CD8-positive, alpha-beta memory T cell (primary cell): ENCODE measurements around the gene TLK2. TPM values are rescaled to one million over a fixed set of nuclear protein-coding genes. Genes with fewer than 3 reads are reported as not detected.
A peak's percentile ranks its signal among the peaks of the same experiment; 100 is the strongest.

Source experiments
- CTCF ChIA-PET: fragments of 350-600 bp; sonication (Branson Sonifier 250); formaldehyde crosslinking; loops from one replicate; lab custom pipeline; 2021; ENCODE audit warnings: antibody characterized with exemption; lab: Charles Lee
- POLR2A ChIA-PET: fragments of 350-600 bp; sonication (Branson Sonifier 250); formaldehyde crosslinking; loops from one replicate; lab custom pipeline; 2021; ENCODE audit warnings: antibody characterized with exemption; lab: Charles Lee
- DNase-seq, 5 donors: peaks; one replicate each; pipeline versions ENCODE4 v3.0.0 to v3.0.0-alpha.2; 2020 to 2022; ENCODE audit warnings: mixed read lengths in 1 of 5
- H3K27ac ChIP-seq: one replicate; pipeline ENCODE4 v1.7.0; 2013; ENCODE audit warnings: low read depth, mild to moderate bottlenecking, low read length, moderate library complexity
- H3K27me3 ChIP-seq: 2 replicates; pipeline ENCODE4 v1.7.0; 2013; ENCODE audit warnings: low read length, mild to moderate bottlenecking; ENCODE audit not compliant: insufficient read depth, poor library complexity, severe bottlenecking
- H3K36me3 ChIP-seq: 2 replicates; pipeline ENCODE4 v1.7.0; 2013; ENCODE audit warnings: mild to moderate bottlenecking, low read length, moderate library complexity; ENCODE audit not compliant: insufficient read depth
- H3K4me1 ChIP-seq: 2 replicates; pipeline ENCODE4 v1.7.0; 2013; ENCODE audit warnings: mild to moderate bottlenecking, low read length, moderate library complexity; ENCODE audit not compliant: insufficient read depth
- H3K4me3 ChIP-seq: 2 replicates; pipeline ENCODE4 v1.7.0; 2013; ENCODE audit warnings: mild to moderate bottlenecking, low read length
- H3K9me3 ChIP-seq: 2 replicates; pipeline ENCODE4 v1.7.0; 2013; ENCODE audit warnings: mild to moderate bottlenecking, low read length
- H3K27ac Mint-ChIP-seq, 8 donors: one replicate each; pipeline ENCODE4 v1.8.0; 2020 to 2021; ENCODE audit warnings: mixed read lengths in 8 of 8, mild to moderate bottlenecking in 6 of 8, inconsistent platforms in 3 of 8, moderate library complexity in 3 of 8
- H3K27me3 Mint-ChIP-seq, 2 donors: one replicate each; pipeline ENCODE4 v1.8.0; 2020 to 2021; ENCODE audit warnings: mixed read lengths in 2 of 2, mild to moderate bottlenecking in 1 of 2, moderate library complexity in 1 of 2
- H3K36me3 Mint-ChIP-seq, 3 donors: one replicate each; pipeline ENCODE4 v1.8.0; 2020 to 2021; ENCODE audit warnings: mixed read lengths in 3 of 3, inconsistent platforms in 1 of 3, mild to moderate bottlenecking in 1 of 3
- H3K4me1 Mint-ChIP-seq, 3 donors: one replicate each; pipeline ENCODE4 v1.8.0; 2020 to 2021; ENCODE audit warnings: mixed read lengths in 3 of 3, inconsistent platforms in 1 of 3, mild to moderate bottlenecking in 1 of 3
- H3K4me3 Mint-ChIP-seq, 7 donors: one replicate each; pipeline ENCODE4 v1.8.0; 2020 to 2021; ENCODE audit warnings: mixed read lengths in 7 of 7, mild to moderate bottlenecking in 6 of 7, moderate library complexity in 4 of 7, inconsistent platforms in 2 of 7
- H3K9me3 Mint-ChIP-seq, 5 donors: one replicate each; pipeline ENCODE4 v1.8.0; 2020 to 2022; ENCODE audit warnings: mixed read lengths in 5 of 5, mild to moderate bottlenecking in 3 of 5, moderate library complexity in 2 of 5, inconsistent platforms in 1 of 5
- polyA plus RNA-seq: library from polyadenylated mRNA; unstranded; fragments of 300-500 nt; fragmentation: Illumina TruSeq; gene quantifications from one replicate; pipeline ENCODE4 v1.2.3, GENCODE V29; 2021
- total RNA-seq, 2 experiments: library from RNA; stranded (reverse); gene quantifications; one replicate each; pipeline ENCODE4 v1.2.3, GENCODE V29; 2021

TLK2 gene
- total and polyA plus RNA-seq, 3 experiments from 2014 or later: 13.3 to 43.4 (median 41.9) TPM

- Mint-ChIP-seq H3K4me3 (no peak overlapping the region), H3K27ac (no peak overlapping the region), H3K36me3 (peaks cover 4 to 70% (median 30%) of the 10 kb centered on the region in 3 donors), H3K9me3 (no peaks in the 10 kb centered on the region), H3K27me3 (no peaks in the 10 kb centered on the region), H3K4me1 (peaks cover 0 to 9% (median 7%) of the 10 kb centered on the region in 3 donors)
- Histone ChIP-seq H3K27ac (no peak overlapping the region), H3K27me3 (no peaks in the 10 kb centered on the region), H3K4me1 (no peaks in the 10 kb centered on the region), H3K9me3 (no peaks in the 10 kb centered on the region), H3K4me3 (no peak overlapping the region), H3K36me3 (peaks cover 17% of the 10 kb centered on the region)
- DNase-seq: no peak
- POLR2A ChIA-PET: interaction anchor here (0.7 kb wide), 1 partner anchor 106 kb away, joined by 10 read pairs; no protein-coding TSS in a partner anchor
- CTCF ChIA-PET: no interaction called here
These were observed 93.9 kb downstream of the TLK2 start for GRCh38 chr17:62572488-62572887.

DNA sequence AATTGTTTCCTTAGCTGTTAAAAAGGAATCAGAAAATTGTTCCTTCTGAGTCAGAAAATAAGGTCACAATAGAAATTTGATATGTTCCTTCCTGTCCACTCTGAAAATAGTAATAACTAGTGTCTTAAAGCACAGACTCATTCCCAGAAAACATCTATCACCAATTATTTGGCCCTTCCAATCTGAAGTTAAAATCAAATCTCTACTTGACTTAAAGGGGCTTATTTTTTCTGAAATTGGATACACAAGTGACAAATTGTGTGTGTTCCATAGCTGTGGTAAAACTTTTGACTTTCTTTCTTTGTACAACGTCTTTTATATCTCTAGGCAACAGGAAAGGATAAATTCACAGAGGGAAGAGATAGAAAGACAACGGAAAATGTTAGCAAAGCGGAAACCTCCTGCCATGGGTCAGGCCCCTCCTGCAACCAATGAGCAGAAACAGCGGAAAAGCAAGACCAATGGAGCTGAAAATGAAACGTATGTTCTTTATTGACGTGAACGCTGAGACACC is 94.3 kb downstream of the TLK2 start:
- DNase-seq: no peak
- H3K4me3 Mint-ChIP-seq: no peak overlapping the region
- peaks cover 0 to 9% (median 7%) of the 10 kb centered on the region in 3 donors for H3K4me1 Mint-ChIP-seq
- H3K36me3 Mint-ChIP-seq: peaks cover 4 to 72% (median 30%) of the 10 kb centered on the region in 3 donors
- H3K36me3 ChIP-seq: peaks cover 22% of the 10 kb centered on the region
- CTCF ChIA-PET: no interaction called here
- no peaks in the 10 kb centered on the region for H3K27me3 Mint-ChIP-seq
- no peaks in the 10 kb centered on the region for H3K4me1 ChIP-seq
- POLR2A ChIA-PET: no interaction called here
- no peaks in the 10 kb centered on the region for H3K27me3 ChIP-seq
- H3K9me3 ChIP-seq: no peaks in the 10 kb centered on the region
- peak overlapping the region in 1 of 8 donors; percentile 48 for H3K27ac Mint-ChIP-seq
- H3K27ac ChIP-seq: no peak overlapping the region
- no peak overlapping the region for H3K4me3 ChIP-seq
- H3K9me3 Mint-ChIP-seq: no peaks in the 10 kb centered on the region

DNA sequence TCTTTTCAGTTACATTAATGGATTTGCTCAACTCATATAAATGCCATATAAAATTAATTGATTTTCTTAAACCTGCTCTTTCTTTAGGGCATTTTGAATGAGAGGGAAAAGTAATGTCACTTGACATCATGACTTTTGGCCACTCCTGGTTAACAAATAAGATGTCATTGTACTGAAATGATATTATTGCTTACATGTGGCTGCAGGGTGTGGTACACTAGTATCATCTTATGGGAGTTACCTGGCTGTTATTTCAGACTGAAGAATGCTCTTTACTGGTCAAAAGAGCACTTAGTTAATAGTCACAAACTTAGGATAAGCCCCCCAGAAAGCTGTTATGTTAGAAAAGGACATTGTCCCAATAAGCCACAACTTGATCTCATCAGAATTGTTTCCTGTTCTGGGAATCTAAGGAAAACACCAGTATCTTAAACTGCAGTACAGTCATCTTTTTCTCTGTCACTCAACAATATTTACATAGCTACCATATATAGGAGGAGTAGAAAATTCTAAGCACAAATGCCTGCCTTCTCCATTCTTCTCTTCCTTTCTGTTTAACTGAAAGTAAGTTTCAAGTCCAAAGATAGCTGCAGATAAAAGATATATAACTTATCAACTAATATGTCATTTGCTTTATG is 95.0 kb downstream of the TLK2 start:
- no peak overlapping the region for H3K27ac ChIP-seq
- no peak for DNase-seq
- Mint-ChIP-seq H3K4me1 (peaks cover 0 to 9% (median 7%) of the 10 kb centered on the region in 3 donors), H3K9me3 (no peaks in the 10 kb centered on the region), H3K27me3 (no peaks in the 10 kb centered on the region), H3K27ac (no peak overlapping the region), H3K36me3 (peaks cover 4 to 76% (median 30%) of the 10 kb centered on the region in 3 donors), H3K4me3 (no peak overlapping the region)
- no peaks in the 10 kb centered on the region for H3K27me3 ChIP-seq
- CTCF ChIA-PET: no interaction called here
- POLR2A ChIA-PET: no interaction called here
- no peaks in the 10 kb centered on the region for H3K4me1 ChIP-seq
- peaks cover 22% of the 10 kb centered on the region for H3K36me3 ChIP-seq
- no peaks in the 10 kb centered on the region for H3K9me3 ChIP-seq
- H3K4me3 ChIP-seq: no peak overlapping the region

DNA sequence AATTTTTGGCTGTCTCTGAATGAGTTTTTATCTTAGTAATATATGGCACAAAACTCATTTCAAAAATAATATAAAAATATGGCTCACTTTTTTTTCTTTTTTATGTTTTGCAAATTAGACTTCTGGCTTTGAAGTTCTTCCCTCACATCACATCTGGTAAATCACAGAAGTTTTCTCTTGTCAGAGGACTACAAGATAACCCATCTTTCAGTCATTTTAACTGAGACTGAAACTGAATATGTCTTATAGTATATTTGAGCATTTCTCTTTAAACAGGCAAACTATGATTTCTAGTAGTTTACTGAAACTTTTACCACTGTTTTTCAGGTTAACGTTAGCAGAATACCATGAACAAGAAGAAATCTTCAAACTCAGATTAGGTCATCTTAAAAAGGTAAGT is 97.8 kb downstream of the TLK2 start:
- H3K27ac ChIP-seq: no peak overlapping the region
- H3K9me3 Mint-ChIP-seq: no peaks in the 10 kb centered on the region
- H3K36me3 ChIP-seq: peaks cover 22% of the 10 kb centered on the region
- no peaks in the 10 kb centered on the region for H3K27me3 ChIP-seq
- ChIA-PET POLR2A (no interaction called here), CTCF (no interaction called here)
- no peak overlapping the region for H3K4me3 Mint-ChIP-seq
- H3K4me1 ChIP-seq: no peaks in the 10 kb centered on the region
- DNase-seq: no peak
- no peaks in the 10 kb centered on the region for H3K9me3 ChIP-seq
- H3K4me3 ChIP-seq: no peak overlapping the region
- H3K36me3 Mint-ChIP-seq: peaks cover 4 to 83% (median 28%) of the 10 kb centered on the region in 3 donors
- H3K27me3 Mint-ChIP-seq: no peaks in the 10 kb centered on the region
- no peak overlapping the region for H3K27ac Mint-ChIP-seq
- H3K4me1 Mint-ChIP-seq: peaks cover 0 to 2% (median 0%) of the 10 kb centered on the region in 3 donors

DNA sequence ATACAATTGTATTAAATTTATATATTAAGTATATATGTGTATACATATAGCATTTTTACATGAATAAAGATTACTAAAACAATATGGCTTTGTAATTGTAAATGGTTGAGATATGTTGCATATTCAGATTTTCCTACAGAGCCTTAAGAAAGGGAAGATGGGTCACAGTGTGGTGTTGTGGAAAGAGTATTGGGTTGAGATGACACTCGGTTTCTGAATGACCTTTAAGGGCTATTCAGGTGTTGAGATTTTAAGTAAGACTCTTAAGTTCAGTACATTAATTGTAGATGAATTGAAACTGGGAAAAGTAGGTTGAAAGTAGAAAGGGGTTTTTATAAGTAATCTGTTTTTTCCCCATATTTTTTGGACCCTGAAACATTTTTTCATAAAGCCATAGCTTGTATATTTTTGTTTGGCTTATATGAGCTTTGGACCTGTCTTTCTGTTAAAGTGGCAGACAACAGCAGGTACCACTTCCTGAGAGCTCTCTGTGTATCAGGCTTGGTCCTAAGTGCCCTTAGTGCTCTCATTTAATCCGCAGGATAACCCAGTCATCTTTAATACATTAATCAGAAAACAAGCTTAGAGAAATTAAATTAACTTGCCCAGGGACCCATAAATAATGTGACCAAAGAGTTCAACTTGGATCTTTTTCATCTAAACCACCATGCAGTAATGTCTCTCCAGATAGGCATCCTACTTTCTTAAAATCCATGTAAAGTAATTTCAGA is 100.3 kb downstream of the TLK2 start:
- Mint-ChIP-seq H3K9me3 (no peaks in the 10 kb centered on the region), H3K27ac (peak overlapping the region in 4 of 8 donors; percentile 14 to 78 (median 49)), H3K4me3 (no peak overlapping the region), H3K27me3 (no peaks in the 10 kb centered on the region), H3K36me3 (peaks cover 4 to 86% (median 23%) of the 10 kb centered on the region in 3 donors), H3K4me1 (no peaks in the 10 kb centered on the region)
- H3K4me3 ChIP-seq: no peak overlapping the region
- H3K9me3 ChIP-seq: no peaks in the 10 kb centered on the region
- no peak for DNase-seq
- peaks cover 16% of the 10 kb centered on the region for H3K36me3 ChIP-seq
- H3K27me3 ChIP-seq: no peaks in the 10 kb centered on the region
- no peak overlapping the region for H3K27ac ChIP-seq
- CTCF ChIA-PET: no interaction called here
- no peaks in the 10 kb centered on the region for H3K4me1 ChIP-seq
- POLR2A ChIA-PET: interaction anchor here (0.6 kb wide), 2 partner anchors 537 to 978 kb away, joined by 3 to 6 read pairs; no protein-coding TSS in a partner anchor

DNA sequence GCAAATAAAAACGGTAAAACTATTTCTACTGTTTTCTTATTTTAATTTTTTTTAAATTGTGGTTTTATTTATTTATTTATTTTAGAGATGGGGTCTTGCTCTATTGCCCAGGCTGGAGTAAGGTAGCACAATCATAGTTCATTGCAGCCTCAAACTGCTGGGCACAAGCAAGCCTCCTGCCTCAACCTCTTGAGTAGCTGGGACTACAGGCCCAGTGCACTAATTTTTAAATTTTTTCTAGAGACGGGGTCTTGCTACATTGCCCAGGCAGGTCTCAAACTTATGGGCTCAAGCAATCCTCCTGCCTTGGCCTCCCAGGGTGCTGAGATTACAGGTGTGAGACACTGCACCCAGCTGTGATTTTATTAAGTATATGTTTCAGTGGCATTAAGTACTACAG is 102.3 kb downstream of the TLK2 start:
- no peaks in the 10 kb centered on the region for H3K9me3 Mint-ChIP-seq
- peaks cover 4 to 83% (median 17%) of the 10 kb centered on the region in 3 donors for H3K36me3 Mint-ChIP-seq
- no peaks in the 10 kb centered on the region for H3K27me3 Mint-ChIP-seq
- Histone ChIP-seq H3K27me3 (no peaks in the 10 kb centered on the region), H3K4me1 (no peaks in the 10 kb centered on the region), H3K27ac (no peak overlapping the region), H3K4me3 (no peak overlapping the region), H3K9me3 (no peaks in the 10 kb centered on the region), H3K36me3 (peaks cover 7% of the 10 kb centered on the region)
- CTCF ChIA-PET: no interaction called here
- no peaks in the 10 kb centered on the region for H3K4me1 Mint-ChIP-seq
- peak overlapping the region in 1 of 8 donors; percentile 15 for H3K27ac Mint-ChIP-seq
- DNase-seq: no peak
- POLR2A ChIA-PET: no interaction called here
- H3K4me3 Mint-ChIP-seq: no peak overlapping the region

- Mint-ChIP-seq H3K27ac (peak overlapping the region in 3 of 8 donors; percentile 46 to 69 (median 61)), H3K9me3 (no peaks in the 10 kb centered on the region), H3K27me3 (no peaks in the 10 kb centered on the region), H3K36me3 (peaks cover 0 to 83% (median 12%) of the 10 kb centered on the region in 3 donors), H3K4me1 (no peaks in the 10 kb centered on the region), H3K4me3 (no peak overlapping the region)
- POLR2A ChIA-PET: no interaction called here
- no peaks in the 10 kb centered on the region for H3K27me3 ChIP-seq
- no peak for DNase-seq
- H3K9me3 ChIP-seq: no peaks in the 10 kb centered on the region
- no peak overlapping the region for H3K4me3 ChIP-seq
- no peak overlapping the region for H3K27ac ChIP-seq
- CTCF ChIA-PET: no interaction called here
- H3K4me1 ChIP-seq: no peaks in the 10 kb centered on the region
- H3K36me3 ChIP-seq: peaks cover 11% of the 10 kb centered on the region
These were observed 103.1 kb downstream of the TLK2 start for GRCh38 chr17:62581764-62582163.

DNA sequence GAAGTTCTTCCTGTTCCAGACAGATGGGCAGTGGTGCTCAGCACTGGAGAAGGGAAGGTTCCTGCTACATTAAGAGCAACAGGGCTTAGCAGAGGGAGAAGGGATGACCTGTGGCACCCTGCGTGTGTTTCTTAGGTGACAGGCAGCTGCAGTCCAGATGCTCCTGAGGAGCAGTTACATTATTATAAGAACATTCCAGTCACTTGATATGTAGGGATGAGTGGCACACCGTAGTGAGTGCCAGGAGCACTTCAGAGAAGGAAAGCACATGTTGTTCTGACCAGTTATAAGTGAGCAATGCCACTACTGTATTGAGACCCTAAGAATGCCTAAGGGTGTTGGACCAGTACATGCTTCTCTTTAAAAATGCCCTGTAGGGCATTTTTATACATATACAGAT is 108.9 kb downstream of the TLK2 start:
- Mint-ChIP-seq H3K27me3 (no peaks in the 10 kb centered on the region), H3K27ac (peak overlapping the region in 1 of 8 donors; percentile 40)
- peaks cover 11% of the 10 kb centered on the region for H3K36me3 ChIP-seq

More for the DNA sequence above, 108.9 kb downstream of the TLK2 start:
- Mint-ChIP-seq H3K9me3 (no peaks in the 10 kb centered on the region), H3K4me1 (peaks cover 0 to 2% (median 0%) of the 10 kb centered on the region in 3 donors), H3K4me3 (no peak overlapping the region), H3K36me3 (peaks cover 6 to 79% (median 24%) of the 10 kb centered on the region in 3 donors)
- H3K4me1 ChIP-seq: no peaks in the 10 kb centered on the region
- CTCF ChIA-PET: no interaction called here
- no peak for DNase-seq
- H3K9me3 ChIP-seq: no peaks in the 10 kb centered on the region
- no peak overlapping the region for H3K27ac ChIP-seq
- no peaks in the 10 kb centered on the region for H3K27me3 ChIP-seq
- no peak overlapping the region for H3K4me3 ChIP-seq
- POLR2A ChIA-PET: no interaction called here
